DMS153 treated with DMSO at 0.1 percent for 48 hours (cell line): ENCODE results near the gene SERPINB13.
"Not testable (repeated sequence)": the region's sequence is repeated elsewhere in the genome, so short reads cannot be mapped to it uniquely, and the experiment has no call there.

Experiments
- DNase-seq: peaks from one replicate; lab custom pipeline; 2025; ENCODE audit not compliant: unreplicated experiment; lab: John Stamatoyannopoulos, UW

SERPINB13 gene

DNA sequence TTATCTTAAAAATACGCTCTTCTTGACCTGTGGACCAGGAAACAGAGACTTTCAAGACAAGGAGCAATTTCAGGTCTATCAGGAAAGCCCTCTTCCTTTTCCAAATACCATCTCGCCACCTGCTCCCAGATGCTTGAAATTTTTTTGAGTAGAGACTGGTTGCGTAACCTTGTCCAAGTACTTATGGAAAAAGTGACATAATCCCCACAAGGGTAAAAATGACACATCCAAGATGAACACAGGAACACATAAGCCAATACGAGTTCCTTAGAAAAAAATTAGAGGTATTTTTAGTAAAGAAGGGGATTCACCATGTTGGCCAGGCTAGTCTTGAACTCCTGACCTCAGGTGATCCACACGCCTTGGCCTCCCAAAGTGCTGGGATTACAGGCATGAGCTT is 1.8 kb downstream of the SERPINB13 start:
- DNase-seq = no peak

DNA sequence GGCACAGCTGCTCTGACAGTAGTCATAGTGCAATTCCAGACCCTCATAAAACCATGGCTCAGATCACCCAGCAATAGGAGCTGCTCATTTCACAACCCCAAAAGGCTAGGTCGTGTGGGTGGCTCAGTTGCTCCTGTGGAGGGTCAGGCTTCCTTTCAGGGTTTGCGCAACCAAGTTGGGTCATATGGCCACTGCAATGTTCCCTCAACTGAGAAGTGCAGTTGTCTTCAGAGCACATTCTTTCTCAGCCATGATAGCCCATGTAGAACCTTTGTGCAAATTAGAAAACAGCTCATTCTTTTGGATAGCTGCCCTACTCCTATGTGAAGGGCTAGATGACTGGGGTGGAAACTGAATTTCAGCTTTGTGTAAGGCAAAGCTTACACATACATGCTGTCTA is 3.2 kb downstream of the SERPINB13 start:
- DNase-seq = no peak

DNA sequence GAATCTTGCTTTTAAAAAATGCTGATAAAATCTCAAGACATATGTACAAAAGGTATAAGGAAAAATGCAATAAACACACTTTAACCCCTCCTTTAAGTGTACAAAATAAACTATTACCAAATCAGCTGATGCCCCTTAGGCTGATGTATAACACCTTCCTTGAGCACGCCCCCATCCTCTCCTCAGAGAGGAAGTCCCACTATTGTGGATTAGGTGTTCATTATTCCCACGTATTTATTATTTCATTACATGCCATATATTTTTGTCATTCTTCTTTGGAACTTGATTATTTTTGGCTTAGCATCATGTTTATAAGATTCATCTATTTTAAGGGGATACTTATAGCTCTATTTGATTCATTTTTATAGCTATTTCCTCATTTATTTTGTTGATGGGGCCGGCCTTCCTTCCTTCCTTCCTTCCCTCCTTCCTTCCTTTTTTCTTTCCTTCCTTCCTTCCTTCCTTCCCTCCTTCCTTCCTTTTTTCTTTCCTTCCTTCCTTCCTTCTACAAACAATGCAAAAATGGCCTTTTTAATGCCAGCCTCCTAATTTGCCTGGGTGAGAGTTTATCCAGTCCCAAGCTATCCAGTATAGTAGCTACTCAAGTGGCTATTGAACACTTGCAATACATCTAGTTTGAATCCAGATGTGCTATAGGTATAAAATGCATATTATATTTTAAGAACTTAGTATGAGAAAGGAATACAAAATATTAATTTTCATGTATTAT is 4.0 kb downstream of the SERPINB13 start:
- DNase-seq = no peak

DNA sequence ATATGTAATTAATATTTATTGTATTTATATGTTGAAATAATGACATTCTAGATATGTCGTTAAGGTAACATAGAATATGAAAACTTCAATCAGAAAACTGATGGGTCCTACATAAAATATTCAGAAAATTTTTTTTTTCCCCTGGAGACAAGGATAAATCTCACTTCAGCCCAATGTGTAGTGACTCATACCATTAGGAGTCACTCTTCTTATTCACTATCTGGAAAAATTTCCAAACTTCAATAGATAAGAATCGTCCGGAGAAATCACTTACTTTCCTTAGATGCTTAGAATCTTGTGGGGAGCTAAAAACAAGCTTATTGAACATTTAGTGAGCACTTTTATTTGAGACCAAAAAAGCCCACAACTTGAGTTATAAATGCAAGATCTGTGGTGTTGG is 4.6 kb downstream of the SERPINB13 start:
- no peak for DNase-seq

DNA sequence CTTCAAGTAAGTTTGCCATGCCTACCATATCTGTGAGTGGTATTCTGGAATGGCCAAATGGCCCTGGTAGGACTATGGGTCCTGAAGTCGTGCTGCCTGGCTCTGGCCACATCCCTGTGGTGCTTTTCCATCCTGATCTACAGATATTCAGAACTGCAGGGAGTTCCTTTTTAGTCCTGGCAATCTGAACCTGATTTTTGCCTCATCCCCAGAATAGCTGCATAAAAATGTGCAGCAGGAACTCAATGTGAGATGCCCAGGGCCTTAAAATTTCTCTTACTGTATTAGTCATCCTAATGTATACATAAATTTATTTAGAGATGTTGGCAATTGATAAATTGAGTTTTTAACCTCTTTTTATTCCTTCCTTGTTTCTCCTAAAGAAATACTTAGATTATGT is 5.3 kb downstream of the SERPINB13 start:
- no peak for DNase-seq

DNA sequence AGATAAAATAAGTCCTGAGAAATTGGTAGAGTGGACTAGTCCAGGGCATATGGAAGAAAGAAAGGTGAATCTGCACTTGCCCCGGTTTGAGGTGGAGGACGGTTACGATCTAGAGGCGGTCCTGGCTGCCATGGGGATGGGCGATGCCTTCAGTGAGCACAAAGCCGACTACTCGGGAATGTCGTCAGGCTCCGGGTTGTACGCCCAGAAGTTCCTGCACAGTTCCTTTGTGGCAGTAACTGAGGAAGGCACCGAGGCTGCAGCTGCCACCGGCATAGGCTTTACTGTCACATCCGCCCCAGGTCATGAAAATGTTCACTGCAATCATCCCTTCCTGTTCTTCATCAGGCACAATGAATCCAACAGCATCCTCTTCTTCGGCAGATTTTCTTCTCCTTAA is 9.8 kb downstream of the SERPINB13 start:
- DNase-seq = no peak

DNA sequence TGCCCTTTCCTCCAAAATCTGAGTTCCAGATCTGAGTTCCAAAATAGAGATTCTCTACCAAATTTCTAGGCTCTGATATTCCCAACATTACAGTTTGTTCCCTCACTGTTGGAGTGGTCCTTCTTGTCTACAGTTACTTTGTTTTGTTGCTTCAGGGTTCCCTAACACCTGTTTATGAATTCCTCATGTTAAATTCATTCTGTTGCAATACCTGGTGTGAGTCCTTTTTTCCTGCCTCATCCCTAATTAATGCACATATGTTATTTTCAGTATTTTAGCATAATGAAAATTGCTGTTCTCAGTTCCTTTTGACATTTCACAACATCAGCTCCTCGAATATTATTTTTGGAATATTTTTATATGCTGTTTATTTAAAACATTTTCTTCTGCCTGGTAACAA is 16.2 kb downstream of the SERPINB13 start:
- DNase-seq = no peak

DNA sequence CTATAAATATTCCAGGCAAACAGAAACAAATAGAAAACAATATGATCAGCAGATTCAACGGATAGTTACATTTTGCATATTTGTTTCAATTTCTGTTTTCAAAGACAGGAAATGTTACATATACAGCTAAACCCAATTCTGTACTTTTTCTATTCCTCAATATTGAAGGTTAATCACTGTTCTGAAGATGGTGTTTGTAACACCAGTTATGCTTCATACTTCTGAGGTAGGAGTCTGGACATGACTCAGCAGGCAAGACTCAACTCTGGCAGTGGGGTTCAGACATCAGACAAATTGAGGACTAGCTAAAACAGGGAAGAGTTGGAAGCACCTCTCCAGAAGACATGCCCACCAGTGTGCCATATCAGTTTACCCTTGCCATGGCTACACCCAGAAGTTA is 16.6 kb downstream of the SERPINB13 start:
- no peak for DNase-seq

DNA sequence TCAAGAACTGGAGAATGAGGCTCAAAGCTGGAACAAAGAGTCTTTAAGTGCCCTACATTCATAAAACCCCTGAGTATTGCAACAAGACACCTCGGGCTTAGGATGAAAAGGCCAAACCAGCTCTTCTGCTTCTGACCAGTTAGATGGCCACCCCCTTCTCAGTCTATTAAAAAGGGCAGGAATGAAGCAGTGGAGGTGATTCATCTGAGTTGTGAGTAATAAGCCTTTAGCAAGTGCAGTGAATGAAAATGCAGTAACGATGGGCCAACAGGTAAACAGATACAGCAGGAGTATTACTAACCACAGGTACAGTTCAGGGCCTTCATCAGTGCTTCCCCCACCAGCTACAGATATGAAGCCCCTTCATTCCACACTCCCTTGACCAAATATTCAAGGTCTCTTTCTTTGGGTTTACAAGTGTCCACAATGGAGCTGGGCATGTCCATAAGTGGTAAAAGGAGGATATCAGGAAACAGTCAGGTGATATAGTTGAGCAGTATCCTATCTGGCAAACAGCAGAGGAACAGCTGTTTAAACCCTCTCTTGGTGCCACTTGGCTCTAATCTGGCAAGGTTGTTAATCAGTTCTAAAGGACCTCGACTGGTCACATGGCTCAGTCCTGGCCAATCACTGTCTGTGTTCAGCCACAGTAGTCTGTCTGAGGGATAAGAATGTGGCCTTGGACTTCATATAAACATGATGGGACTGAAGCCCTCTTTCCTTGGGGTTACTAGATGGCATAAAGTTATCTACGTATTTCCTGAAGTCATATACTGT is 17.8 kb downstream of the SERPINB13 start:
- DNase-seq = peak; percentile 10

DNA sequence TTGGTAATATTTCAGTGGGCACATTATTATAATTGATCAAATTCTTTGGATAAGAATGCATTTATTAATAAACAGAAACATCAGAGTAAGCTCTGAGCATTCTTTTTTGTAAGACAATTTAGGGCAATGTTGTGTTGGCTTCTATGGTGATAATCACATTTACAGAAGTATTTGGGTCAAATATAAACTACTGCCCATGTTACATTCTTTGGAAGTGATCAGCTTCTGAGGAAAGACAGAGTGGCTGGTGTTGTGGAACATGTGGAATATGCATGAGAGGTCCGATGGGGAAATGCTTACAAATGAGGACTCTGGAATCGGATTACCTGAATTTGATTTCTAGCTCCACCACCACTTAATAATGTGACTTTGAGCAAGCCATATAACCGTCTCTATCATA is 19.4 kb downstream of the SERPINB13 start:
- DNase-seq = no peak

DNA sequence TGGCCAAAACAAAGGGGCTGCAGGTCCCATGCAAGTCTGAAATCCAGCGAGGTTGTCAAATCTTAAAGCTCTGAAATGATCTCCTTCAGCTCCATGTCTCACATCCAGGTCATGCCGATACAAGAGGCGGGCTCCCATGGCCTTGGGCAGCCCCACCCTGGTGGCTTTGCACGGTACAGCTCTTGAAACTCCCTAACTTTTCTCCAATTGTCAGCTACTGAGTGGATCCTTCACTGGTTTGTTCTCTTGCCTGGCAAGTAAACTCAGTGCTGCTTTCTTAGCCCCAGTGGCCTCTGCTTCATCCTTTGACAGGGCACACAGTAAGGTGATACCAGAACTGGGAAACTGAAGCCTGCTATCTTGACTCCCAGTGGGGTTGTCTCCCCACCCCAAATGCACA is 26.3 kb downstream of the SERPINB13 start:
- no peak for DNase-seq

DNA sequence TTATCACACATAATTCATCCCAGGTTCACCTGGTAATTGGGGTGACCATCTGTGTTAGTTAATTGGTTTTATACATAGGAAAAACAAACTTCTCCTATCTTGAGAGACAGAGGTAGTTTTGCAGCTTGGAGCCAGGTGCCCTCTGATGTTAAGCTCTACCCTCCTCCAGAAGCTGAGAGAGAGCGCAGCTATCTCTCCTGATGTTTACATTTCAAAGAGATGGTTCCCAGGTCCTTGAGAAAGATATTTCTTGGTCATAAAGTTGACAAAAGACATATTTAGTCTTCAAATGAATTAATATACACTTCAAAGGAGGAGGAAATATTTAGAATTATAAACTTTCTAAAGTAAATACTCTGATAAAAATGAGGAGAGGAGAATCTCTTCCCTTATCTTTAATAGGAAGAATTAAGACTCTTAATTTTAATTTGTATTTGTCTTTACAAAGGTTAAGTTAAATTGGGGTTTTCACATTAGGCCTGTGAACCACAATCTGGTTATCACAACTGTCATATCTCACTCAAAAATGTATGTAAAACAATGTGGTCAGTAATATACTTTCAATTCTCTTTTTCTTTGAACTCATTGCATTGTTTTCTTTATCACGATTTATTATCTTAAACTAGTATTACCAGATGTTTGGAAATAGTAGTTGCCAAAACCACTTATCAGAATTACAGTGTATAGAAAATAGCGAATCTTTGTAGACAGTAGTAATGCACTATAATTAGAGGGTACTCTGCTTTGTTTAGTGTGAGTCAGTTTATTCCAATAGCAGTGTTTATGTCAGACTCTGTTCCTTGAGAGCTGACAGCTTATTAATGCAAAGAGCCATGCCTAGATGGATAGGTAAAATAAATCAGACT is 30.1 kb downstream of the SERPINB13 start:
- peak; percentile 16 for DNase-seq

DNA sequence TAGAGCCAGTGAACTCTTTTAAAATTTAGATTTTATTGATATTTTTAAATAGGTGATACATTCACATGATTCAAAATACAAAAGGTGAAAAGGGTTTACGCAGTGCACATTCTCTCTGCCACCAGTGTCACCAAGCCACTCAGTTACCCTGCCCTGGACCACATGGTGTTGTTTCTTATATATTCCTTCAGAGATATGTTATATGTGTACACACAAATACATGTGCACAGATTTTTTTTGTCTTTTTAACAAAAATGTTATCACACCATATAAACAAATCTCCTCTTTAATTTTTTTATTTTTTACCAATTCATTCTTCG is 30.7 kb downstream of the SERPINB13 start:
- DNase-seq = no peak

DNA sequence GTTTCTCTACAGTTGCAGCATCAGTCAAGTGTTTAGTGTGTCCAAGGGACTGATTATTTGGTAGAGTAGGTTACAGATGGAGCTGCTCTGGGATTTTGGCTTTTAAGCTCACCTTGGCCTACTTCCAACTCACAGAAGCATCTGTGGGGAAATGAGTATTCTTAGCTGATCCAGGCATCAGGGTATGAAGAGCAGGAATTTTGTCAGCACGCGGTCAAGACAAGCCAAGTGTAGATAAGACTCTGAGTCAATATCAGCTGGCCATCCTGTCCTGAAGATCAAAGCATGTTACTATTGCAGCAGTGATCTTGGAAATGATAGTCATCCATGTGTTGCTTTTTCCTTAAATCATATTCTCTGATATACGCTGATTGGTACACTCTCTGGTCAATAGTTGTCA is 32.5 kb downstream of the SERPINB13 start:
- DNase-seq = no peak

DNA sequence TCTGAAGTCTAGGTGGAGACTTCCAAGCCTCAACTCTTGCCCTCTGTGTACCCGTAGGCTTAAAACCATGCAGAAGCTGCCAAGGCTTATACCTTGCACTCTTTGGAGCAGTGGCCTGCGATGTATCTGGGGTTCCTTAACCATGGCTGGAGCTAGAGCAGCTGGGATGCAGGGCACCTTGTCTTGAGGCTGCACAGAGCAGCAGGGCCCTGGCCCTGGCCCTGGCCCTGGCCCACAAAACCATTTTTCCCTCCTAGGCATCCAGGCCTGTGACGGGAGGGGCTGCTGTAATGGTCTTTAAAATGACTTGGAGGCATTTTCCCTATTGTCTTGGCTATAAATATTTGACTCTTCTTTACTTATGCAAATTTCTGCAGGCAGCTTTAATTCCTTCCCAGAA is 37.7 kb downstream of the SERPINB13 start:
- DNase-seq = no peak

DNA sequence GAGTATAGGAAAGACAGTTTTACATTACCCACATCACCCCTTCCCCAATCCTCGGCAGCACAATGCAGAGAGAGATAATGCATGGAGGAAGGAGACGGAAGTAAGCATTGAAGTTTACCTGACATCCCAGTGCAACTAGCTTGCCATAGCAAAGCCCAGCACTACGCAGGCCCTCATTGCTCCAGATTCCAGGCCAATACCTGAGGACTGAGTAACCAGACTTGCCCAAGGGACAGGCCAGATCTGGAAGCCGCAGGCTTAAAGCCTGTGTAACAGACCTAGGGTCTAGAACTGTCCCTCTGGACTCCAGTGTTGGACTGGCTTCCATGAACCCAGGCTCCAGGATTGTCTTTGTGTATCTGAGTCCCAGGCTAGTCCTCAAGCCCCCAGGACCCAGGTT is 39.3 kb downstream of the SERPINB13 start:
- no peak for DNase-seq

DNA sequence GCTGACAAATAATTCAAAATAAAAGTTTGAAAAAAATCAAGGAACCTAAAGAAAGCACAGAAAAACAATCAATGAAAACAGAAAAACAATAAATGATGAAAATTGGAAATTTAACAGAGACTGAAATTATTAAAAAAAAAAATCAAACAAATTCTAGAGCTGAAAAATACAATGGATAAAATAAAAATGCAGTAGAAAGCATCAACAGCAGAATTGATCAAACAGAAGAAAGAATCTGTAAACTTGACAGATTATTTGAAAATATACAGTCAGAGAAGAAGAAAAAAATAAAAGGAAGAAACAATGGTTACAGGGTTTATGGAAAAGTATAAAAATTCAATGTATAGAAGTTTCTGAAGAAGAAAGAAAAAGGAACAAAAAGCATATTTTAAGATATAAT is 40.7 kb downstream of the SERPINB13 start:
- no peak for DNase-seq

DNA sequence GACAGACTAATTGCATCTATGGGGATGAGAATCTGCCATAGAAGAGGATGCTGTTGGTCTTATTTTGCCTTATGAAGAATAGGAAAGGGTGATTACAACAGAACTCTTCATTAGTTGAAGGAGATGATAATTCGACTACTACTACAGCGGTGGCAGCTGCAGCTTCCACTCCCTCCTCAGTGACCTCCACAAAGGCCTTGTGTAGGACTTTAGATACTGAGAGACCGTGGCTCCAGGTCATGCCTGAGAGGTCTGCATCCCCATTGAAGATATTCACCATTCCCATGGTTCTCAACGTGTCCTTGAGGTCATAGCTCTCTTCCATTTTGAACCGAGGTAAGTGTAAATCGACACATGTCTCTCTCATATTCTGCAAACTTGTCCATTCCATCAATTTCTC is 50.6 kb downstream of the SERPINB13 start:
- no peak for DNase-seq

DNA sequence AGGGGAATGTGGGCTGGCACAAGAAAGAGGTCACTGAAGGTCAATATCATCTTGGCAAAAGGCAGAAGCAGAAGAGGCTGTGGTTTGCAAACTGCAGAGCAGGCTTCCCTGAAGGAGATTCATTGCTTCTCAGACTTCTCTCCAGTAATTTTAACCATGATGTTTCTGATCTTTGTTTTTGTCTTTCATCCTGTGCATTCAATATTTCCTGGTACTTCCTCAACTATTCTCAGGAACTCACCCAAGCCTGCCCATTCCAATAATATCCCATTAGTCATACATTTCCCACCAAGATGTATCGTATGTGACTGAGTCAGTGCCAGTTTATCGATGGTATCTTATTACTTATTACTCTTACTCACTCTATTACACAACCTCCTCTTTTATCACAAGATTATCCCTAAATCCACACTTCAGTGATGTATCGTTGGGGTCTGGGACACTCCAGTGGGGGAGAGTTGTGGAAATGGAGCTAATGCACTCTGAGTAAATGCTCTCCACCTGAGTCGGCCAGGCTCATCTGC is 54.1 kb downstream of the SERPINB13 start:
- DNase-seq = not testable (repeated sequence)

DNA sequence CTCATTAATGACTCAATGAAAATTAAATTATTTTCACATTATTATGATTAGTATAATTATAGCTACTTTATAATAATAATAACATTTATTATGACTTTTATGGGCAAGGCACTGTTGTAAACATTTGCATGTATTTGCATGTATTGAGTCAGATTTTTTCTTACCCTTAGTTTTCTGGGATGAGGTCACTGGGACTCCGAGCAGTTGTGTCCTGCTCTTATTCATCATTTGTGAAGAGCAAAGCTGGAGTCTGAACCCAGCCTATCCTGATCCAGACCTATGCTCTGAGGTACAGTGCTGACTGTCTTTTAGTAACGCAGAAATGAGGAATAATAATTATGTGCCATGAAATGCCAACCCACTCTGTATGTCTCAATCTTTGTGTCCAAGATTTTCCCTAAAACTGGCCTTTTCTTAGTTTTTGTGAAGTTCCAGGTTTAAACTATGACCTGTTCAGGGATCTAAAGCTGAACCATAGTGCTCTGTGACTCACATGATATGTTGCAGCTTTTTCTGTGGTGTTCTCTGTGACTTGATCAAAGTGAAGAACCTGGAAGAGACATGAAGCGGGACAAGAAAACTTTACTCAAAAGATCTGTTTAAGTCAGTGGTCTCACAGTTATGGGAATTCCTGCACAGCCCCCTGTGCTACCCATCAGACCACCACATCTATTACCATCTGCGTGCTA is 55.7 kb downstream of the SERPINB13 start:
- DNase-seq = not testable (repeated sequence)

DNA sequence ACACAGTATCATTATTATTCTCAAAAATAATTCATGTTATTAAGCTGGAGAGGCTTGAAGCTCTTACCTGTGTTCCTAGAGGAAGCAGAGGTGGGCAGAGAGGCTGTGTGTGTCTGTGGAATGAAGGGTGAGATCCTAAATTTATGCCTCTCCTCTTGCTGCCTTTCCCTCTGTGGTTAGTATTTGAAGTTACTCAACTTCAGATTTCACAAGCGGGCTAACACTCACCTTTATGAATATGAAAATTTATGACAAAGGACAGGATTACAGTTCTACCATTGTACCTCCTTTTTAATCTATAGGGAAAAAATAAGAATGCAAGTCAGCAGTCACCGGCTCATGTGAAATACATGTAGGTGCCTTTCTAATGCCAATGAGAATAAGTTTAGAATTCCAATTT is 57.0 kb downstream of the SERPINB13 start, which contains the start of gene SERPINB4:
Gene SERPINB4, minus strand, starts transcription at position 115 of the 400 bp plus-strand sequence. CDS start 679 bp downstream, outside the sequence.
- not testable (repeated sequence) for DNase-seq
